GM23338 (cell line): ENCODE data around the gene EGFL6. TPM values are rescaled to one million over a fixed set of nuclear protein-coding genes. Genes with fewer than 3 reads are reported as not detected.

ENCODE experiments used
- ATAC-seq: fragments of 200-7000 bp; cut with Tn5 transposase; 3 replicates; pipeline ENCODE4 v1.9.1; 2020
- DNase-seq: peaks from one replicate; pipeline ENCODE4 v3.0.0-alpha.2; 2015; ENCODE audit warnings: low spot score
- H2AFZ ChIP-seq: fragments of 200-600 bp; sonication (generic); 2 replicates; pipeline ENCODE4 v1.8.0; 2016; ENCODE audit warnings: antibody characterized with exemption, mild to moderate bottlenecking, moderate library complexity
- H3F3A ChIP-seq: fragments of 200-600 bp; sonication (generic); replicated peaks from 2 replicates; pipeline ENCODE4 v1.8.0; 2017; ENCODE audit warnings: antibody characterized with exemption, mixed run types, low read depth
- H3K27ac ChIP-seq: fragments of 200-600 bp; sonication (generic); 2 replicates; pipeline ENCODE4 v1.6.1; 2016; ENCODE audit warnings: low read depth
- H3K27me3 ChIP-seq: fragments of 200-600 bp; sonication (generic); 2 replicates; pipeline ENCODE4 v1.8.0; 2016; ENCODE audit warnings: mild to moderate bottlenecking, mixed run types, moderate library complexity; ENCODE audit not compliant: insufficient read depth
- H3K36me3 ChIP-seq: fragments of 200-600 bp; sonication (generic); 2 replicates; pipeline ENCODE4 v1.8.0; 2016; ENCODE audit warnings: mild to moderate bottlenecking; ENCODE audit not compliant: insufficient read depth
- H3K4me1 ChIP-seq: fragments of 200-600 bp; sonication (generic); 2 replicates; pipeline ENCODE4 v1.8.0; 2016; ENCODE audit warnings: mild to moderate bottlenecking, moderate library complexity; ENCODE audit not compliant: insufficient read depth
- H3K4me2 ChIP-seq: fragments of 200-600 bp; sonication (generic); 2 replicates; pipeline ENCODE4 v1.7.1; 2017; ENCODE audit warnings: mixed run types
- H3K4me3 ChIP-seq: fragments of 200-600 bp; sonication (generic); 2 replicates; pipeline ENCODE4 v1.6.1; 2016; ENCODE audit warnings: mixed run types
- H3K79me2 ChIP-seq: fragments of 200-600 bp; sonication (generic); replicated peaks from 2 replicates; pipeline ENCODE4 v1.8.0; 2017; ENCODE audit warnings: mild to moderate bottlenecking; ENCODE audit not compliant: insufficient read depth
- H3K9me2 ChIP-seq: fragments of 200-600 bp; sonication (generic); 2 replicates; pipeline ENCODE4 v1.8.0; 2017; ENCODE audit not compliant: insufficient read depth
- H4K20me1 ChIP-seq: fragments of 200-600 bp; sonication (generic); replicated peaks from 2 replicates; pipeline ENCODE4 v1.8.0; 2017; ENCODE audit warnings: mild to moderate bottlenecking; ENCODE audit not compliant: insufficient read depth
- H3K27ac Mint-ChIP-seq: 2 replicates; pipeline ENCODE4 v1.8.0; 2020; ENCODE audit warnings: inconsistent platforms, mild to moderate bottlenecking, moderate library complexity, mixed read lengths
- H3K27me3 Mint-ChIP-seq: 3 replicates; pipeline ENCODE4 v1.8.0; 2022; ENCODE audit warnings: low read depth, mild to moderate bottlenecking, moderate library complexity, mixed read lengths, inconsistent platforms; ENCODE audit not compliant: insufficient read depth, poor library complexity
- H3K36me3 Mint-ChIP-seq: 3 replicates; pipeline ENCODE4 v1.8.0; 2021; ENCODE audit warnings: low read depth, mild to moderate bottlenecking, inconsistent platforms, moderate library complexity, mixed read lengths
- H3K4me1 Mint-ChIP-seq: 3 replicates; pipeline ENCODE4 v1.8.0; 2020; ENCODE audit warnings: mild to moderate bottlenecking, inconsistent platforms, mixed read lengths
- H3K4me3 Mint-ChIP-seq: 3 replicates; pipeline ENCODE4 v1.8.0; 2021; ENCODE audit warnings: moderate library complexity, mild to moderate bottlenecking, inconsistent platforms, mixed read lengths
- H3K9me3 Mint-ChIP-seq: 3 replicates; pipeline ENCODE4 v1.8.0; 2020; ENCODE audit warnings: moderate library complexity, mild to moderate bottlenecking, inconsistent platforms, mixed read lengths
- EZH2 ChIP-seq: fragments of 200-600 bp; sonication (generic); IDR thresholded peaks from one replicate; pipeline ENCODE4 v1.8.0; 2017; ENCODE audit warnings: antibody characterized with exemption, mild to moderate bottlenecking, low read depth; ENCODE audit not compliant: unreplicated experiment
- POLR2AphosphoS5 ChIP-seq: IDR thresholded peaks from 2 replicates; pipeline ENCODE4 v1.6.1; 2016; ENCODE audit warnings: antibody characterized with exemption, low read depth
- ZNF114 ChIP-seq: fragments of 250-450 bp; sonication (Bioruptor Pico); IDR thresholded peaks from 2 replicates; pipeline ENCODE4 v1.5.0; 2020; ENCODE audit warnings: mild to moderate bottlenecking, moderate library complexity
- ZNF331 ChIP-seq: fragments of 250-450 bp; sonication (Bioruptor Pico); IDR thresholded peaks from 2 replicates; pipeline ENCODE4 v1.5.0; 2020; ENCODE audit warnings: low read depth, mild to moderate bottlenecking, moderate library complexity
- polyA plus RNA-seq: library from polyadenylated mRNA; unstranded; fragments of >200 nt; fragmentation: Nextera tagmentation; extraction: Ambion mirVana; gene quantifications from 2 replicates; pipeline ENCODE4 v1.2.1, GENCODE V29; 2016
- total RNA-seq: library from RNA; depleted of rRNA; stranded (reverse); fragments of >200 nt; shearing (Covaris generic); gene quantifications from 2 replicates; pipeline ENCODE4 v1.2.3, GENCODE V29; 2014
- TF ChIP-seq, protein P1 (sequence below), 2 experiments: fragments of 200-600 bp in 1 of 2; sonication (generic) in 1 of 2; conservative IDR thresholded peaks; 2 replicates each; pipeline versions ENCODE4 v1.5.1 to v1.6.1; 2016 to 2017; ENCODE audit warnings: antibody characterized with exemption in 2 of 2, low read depth in 2 of 2, mild to moderate bottlenecking in 2 of 2, moderate library complexity in 1 of 2
- TF ChIP-seq, protein P2 (sequence below): fragments of 250-450 bp; sonication (Bioruptor Pico); IDR thresholded peaks from 2 replicates; pipeline ENCODE4 v1.5.0; 2020; ENCODE audit warnings: mild to moderate bottlenecking, moderate library complexity
- TF ChIP-seq, protein P3 (sequence below): IDR thresholded peaks from one replicate; pipeline ENCODE4 v1.6.1; 2018; ENCODE audit warnings: antibody characterized with exemption; ENCODE audit not compliant: unreplicated experiment

Gene EGFL6
- total and polyA plus RNA-seq, 2 experiments from 2014 or later: 1.2 to 2.6 TPM

DNA sequence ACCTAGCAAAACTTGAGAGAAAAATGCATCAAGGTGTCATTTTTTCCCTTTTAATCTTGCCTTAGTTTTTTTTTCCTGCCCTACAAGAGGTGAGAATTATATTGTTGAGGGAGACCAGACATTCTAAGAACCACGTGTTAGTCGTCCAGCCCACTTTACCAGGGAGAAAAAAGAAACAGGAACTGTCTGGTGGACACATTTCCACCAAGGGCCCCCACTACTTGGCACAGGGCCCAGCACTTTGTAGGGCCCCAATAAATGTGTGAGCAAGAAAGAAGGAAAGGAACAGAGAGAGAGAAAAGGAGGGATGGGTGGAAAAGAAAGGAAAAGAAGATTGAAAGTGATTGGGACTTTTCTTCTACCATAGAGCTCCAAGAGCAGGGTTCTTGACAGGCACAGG is 3.9 kb upstream of the EGFL6 start:
- Histone ChIP-seq H3K4me3 (no peak overlapping the region), H3K27me3 (peaks cover 27% of the 10 kb centered on the region), H3K4me1 (no peaks in the 10 kb centered on the region; the same call in 1 of the 2 replicates), H3K4me2 (no peak overlapping the region), H3K9me2 (no peaks in the 10 kb centered on the region), H3K79me2 (no peaks in the 10 kb centered on the region), H3F3A (no peaks in the 10 kb centered on the region), H3K36me3 (no peaks in the 10 kb centered on the region), H3K27ac (no peak overlapping the region), H2AFZ (no peak overlapping the region), H4K20me1 (no peaks in the 10 kb centered on the region)
- TF ChIP-seq ZNF114 (CRISPR knock-in tag) (no peak), POLR2AphosphoS5 (no peak), EZH2 (no peak), ZNF331 (no peak)
- TF ChIP-seq, protein P1, sequence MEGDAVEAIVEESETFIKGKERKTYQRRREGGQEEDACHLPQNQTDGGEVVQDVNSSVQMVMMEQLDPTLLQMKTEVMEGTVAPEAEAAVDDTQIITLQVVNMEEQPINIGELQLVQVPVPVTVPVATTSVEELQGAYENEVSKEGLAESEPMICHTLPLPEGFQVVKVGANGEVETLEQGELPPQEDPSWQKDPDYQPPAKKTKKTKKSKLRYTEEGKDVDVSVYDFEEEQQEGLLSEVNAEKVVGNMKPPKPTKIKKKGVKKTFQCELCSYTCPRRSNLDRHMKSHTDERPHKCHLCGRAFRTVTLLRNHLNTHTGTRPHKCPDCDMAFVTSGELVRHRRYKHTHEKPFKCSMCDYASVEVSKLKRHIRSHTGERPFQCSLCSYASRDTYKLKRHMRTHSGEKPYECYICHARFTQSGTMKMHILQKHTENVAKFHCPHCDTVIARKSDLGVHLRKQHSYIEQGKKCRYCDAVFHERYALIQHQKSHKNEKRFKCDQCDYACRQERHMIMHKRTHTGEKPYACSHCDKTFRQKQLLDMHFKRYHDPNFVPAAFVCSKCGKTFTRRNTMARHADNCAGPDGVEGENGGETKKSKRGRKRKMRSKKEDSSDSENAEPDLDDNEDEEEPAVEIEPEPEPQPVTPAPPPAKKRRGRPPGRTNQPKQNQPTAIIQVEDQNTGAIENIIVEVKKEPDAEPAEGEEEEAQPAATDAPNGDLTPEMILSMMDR (conservative IDR thresholded peaks at IDR 0.05; ENCODE audit: low read depth in 2 of 2): no peak
- TF ChIP-seq, protein P2, sequence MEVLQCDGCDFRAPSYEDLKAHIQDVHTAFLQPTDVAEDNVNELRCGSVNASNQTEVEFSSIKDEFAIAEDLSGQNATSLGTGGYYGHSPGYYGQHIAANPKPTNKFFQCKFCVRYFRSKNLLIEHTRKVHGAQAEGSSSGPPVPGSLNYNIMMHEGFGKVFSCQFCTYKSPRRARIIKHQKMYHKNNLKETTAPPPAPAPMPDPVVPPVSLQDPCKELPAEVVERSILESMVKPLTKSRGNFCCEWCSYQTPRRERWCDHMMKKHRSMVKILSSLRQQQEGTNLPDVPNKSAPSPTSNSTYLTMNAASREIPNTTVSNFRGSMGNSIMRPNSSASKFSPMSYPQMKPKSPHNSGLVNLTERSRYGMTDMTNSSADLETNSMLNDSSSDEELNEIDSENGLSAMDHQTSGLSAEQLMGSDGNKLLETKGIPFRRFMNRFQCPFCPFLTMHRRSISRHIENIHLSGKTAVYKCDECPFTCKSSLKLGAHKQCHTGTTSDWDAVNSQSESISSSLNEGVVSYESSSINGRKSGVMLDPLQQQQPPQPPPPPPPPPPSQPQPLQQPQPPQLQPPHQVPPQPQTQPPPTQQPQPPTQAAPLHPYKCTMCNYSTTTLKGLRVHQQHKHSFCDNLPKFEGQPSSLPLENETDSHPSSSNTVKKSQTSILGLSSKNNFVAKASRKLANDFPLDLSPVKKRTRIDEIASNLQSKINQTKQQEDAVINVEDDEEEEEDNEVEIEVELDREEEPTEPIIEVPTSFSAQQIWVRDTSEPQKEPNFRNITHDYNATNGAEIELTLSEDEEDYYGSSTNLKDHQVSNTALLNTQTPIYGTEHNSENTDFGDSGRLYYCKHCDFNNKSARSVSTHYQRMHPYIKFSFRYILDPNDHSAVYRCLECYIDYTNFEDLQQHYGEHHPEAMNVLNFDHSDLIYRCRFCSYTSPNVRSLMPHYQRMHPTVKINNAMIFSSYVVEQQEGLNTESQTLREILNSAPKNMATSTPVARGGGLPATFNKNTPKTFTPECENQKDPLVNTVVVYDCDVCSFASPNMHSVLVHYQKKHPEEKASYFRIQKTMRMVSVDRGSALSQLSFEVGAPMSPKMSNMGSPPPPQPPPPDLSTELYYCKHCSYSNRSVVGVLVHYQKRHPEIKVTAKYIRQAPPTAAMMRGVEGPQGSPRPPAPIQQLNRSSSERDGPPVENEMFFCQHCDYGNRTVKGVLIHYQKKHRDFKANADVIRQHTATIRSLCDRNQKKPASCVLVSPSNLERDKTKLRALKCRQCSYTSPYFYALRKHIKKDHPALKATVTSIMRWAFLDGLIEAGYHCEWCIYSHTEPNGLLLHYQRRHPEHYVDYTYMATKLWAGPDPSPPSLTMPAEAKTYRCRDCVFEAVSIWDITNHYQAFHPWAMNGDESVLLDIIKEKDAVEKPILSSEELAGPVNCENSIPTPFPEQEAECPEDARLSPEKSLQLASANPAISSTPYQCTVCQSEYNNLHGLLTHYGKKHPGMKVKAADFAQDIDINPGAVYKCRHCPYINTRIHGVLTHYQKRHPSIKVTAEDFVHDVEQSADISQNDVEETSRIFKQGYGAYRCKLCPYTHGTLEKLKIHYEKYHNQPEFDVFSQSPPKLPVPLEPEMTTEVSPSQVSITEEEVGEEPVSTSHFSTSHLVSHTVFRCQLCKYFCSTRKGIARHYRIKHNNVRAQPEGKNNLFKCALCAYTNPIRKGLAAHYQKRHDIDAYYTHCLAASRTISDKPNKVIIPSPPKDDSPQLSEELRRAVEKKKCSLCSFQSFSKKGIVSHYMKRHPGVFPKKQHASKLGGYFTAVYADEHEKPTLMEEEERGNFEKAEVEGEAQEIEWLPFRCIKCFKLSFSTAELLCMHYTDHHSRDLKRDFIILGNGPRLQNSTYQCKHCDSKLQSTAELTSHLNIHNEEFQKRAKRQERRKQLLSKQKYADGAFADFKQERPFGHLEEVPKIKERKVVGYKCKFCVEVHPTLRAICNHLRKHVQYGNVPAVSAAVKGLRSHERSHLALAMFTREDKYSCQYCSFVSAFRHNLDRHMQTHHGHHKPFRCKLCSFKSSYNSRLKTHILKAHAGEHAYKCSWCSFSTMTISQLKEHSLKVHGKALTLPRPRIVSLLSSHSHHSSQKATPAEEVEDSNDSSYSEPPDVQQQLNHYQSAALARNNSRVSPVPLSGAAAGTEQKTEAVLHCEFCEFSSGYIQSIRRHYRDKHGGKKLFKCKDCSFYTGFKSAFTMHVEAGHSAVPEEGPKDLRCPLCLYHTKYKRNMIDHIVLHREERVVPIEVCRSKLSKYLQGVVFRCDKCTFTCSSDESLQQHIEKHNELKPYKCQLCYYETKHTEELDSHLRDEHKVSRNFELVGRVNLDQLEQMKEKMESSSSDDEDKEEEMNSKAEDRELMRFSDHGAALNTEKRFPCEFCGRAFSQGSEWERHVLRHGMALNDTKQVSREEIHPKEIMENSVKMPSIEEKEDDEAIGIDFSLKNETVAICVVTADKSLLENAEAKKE: no peak
- TF ChIP-seq, protein P3, sequence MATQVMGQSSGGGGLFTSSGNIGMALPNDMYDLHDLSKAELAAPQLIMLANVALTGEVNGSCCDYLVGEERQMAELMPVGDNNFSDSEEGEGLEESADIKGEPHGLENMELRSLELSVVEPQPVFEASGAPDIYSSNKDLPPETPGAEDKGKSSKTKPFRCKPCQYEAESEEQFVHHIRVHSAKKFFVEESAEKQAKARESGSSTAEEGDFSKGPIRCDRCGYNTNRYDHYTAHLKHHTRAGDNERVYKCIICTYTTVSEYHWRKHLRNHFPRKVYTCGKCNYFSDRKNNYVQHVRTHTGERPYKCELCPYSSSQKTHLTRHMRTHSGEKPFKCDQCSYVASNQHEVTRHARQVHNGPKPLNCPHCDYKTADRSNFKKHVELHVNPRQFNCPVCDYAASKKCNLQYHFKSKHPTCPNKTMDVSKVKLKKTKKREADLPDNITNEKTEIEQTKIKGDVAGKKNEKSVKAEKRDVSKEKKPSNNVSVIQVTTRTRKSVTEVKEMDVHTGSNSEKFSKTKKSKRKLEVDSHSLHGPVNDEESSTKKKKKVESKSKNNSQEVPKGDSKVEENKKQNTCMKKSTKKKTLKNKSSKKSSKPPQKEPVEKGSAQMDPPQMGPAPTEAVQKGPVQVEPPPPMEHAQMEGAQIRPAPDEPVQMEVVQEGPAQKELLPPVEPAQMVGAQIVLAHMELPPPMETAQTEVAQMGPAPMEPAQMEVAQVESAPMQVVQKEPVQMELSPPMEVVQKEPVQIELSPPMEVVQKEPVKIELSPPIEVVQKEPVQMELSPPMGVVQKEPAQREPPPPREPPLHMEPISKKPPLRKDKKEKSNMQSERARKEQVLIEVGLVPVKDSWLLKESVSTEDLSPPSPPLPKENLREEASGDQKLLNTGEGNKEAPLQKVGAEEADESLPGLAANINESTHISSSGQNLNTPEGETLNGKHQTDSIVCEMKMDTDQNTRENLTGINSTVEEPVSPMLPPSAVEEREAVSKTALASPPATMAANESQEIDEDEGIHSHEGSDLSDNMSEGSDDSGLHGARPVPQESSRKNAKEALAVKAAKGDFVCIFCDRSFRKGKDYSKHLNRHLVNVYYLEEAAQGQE: no peak
- Mint-ChIP-seq H3K4me1 (no peaks in the 10 kb centered on the region; the same call in 1 of the 3 replicates), H3K27ac (no peak overlapping the region), H3K27me3 (peaks cover 23% of the 10 kb centered on the region), H3K9me3 (no peaks in the 10 kb centered on the region), H3K4me3 (no peak overlapping the region), H3K36me3 (no peaks in the 10 kb centered on the region)
- no peak for ATAC-seq
- no peak for DNase-seq
